DOHH2 (cell line): Measurements from ENCODE around the gene CCDC158.

Experiments used
- CTCF ChIP-seq: fragments of 200-600 bp; sonication (generic); IDR thresholded peaks from one replicate; pipeline ENCODE4 v1.5.1; 2014; ENCODE audit warnings: antibody characterized with exemption, mild to moderate bottlenecking, low read depth, low read length; ENCODE audit not compliant: poor library complexity, severe bottlenecking
- EZH2phosphoT487 ChIP-seq: fragments of 200-600 bp; sonication (generic); IDR thresholded peaks from 2 replicates; pipeline ENCODE4 v1.6.1; 2017; ENCODE audit warnings: borderline replicate concordance, mild to moderate bottlenecking, antibody characterized with exemption, low read length, moderate library complexity, mixed read lengths

- TF ChIP-seq CTCF (no peak), EZH2phosphoT487 (no peak)
Observed at GRCh38 chr4:76420762-76421581, at the start of gene CCDC158.
